Psoas muscle (tissue), 8 donors: Measurements from ENCODE around the gene DCAF4. TPM values are rescaled to one million over a fixed set of nuclear protein-coding genes. Genes with fewer than 3 reads are reported as not detected.

Experiments
- ATAC-seq, 4 donors: fragments of 200-7000 bp; cut with Tn5 transposase; one replicate each; pipeline ENCODE4 v1.9.1; 2020; ENCODE audit warnings: moderate library complexity in 3 of 4, mild to moderate bottlenecking in 2 of 4
- DNase-seq, 2 donors: peaks; one replicate each; pipeline ENCODE4 v3.0.0-alpha.2; 2020
- H3K27ac ChIP-seq: fragments of 200-600 bp; one replicate; pipeline ENCODE4 v1.8.0; 2022
- H3K27me3 ChIP-seq, 3 donors: fragments of 200-600 bp in 1 of 3; one replicate each; pipeline versions ENCODE4 v1.6.1 to v1.8.0; 2013 to 2022; ENCODE audit warnings: low read length in 2 of 3, mild to moderate bottlenecking in 2 of 3, moderate library complexity in 1 of 3; ENCODE audit not compliant: insufficient read depth in 3 of 3
- H3K36me3 ChIP-seq, 2 donors: fragments of 200-600 bp in 1 of 2; one replicate each; pipeline versions ENCODE4 v1.6.1 to v1.8.0; 2013 to 2022; ENCODE audit warnings: low read depth in 1 of 2, mild to moderate bottlenecking in 1 of 2, moderate library complexity in 1 of 2; ENCODE audit not compliant: insufficient read depth in 1 of 2
- H3K4me1 ChIP-seq: fragments of 200-600 bp; one replicate; pipeline ENCODE4 v1.8.0; 2022
- H3K4me3 ChIP-seq: fragments of 200-600 bp; one replicate; pipeline ENCODE4 v1.8.0; 2022; ENCODE audit warnings: mild to moderate bottlenecking
- H3K9me3 ChIP-seq: fragments of 200-600 bp; one replicate; pipeline ENCODE4 v1.8.0; 2022
- CTCF ChIP-seq: fragments of 200-600 bp; IDR thresholded peaks from one replicate; pipeline ENCODE4 v1.8.0; 2022; ENCODE audit warnings: antibody characterized with exemption
- WGBS, 3 donors: extraction: QIAGEN DNeasy Blood & Tissue Kit; methylation state at CpG; one replicate each; pipeline versions ENCODE4 v1.1.6 to v1.1.7; 2013; 5-methylcytosine and 5-hydroxymethylcytosine counted together
- intact Hi-C, 2 donors: fragments of 100-400 bp; cut with DNase I; formaldehyde crosslinking; loops; one replicate each; pipeline versions ENCODE4 v1.11.0 to v1.14.2; 2022
- polyA plus RNA-seq, 3 donors: library from polyadenylated mRNA; stranded (reverse); fragments of 200-250 nt; gene quantifications; one replicate each; pipeline ENCODE4 v1.2.3, GENCODE V29; 2013
- total RNA-seq, 4 donors: library from RNA; stranded (reverse); fragmentation: NEBNext Ultra II Directional in 2 of 4; extraction: Animal tissue kit (Norgen Biotek cat#: 25700) in 2 of 4; gene quantifications; one replicate each; pipeline versions ENCODE4 v1.2.1 to v1.2.4, GENCODE V29; 2021 to 2023
- donor health status: healthy with polysubstance abuse.
- donor health status: DM: no; HTN: no; CAD: no; lungs with moderate emphysema.
- donor health status: Bipolar disorder and iron deficiency.
- donor health status: healthy.
- donor health status: DM: yes; HTN: yes; CAD: no.
- donor health status: DM: no; HTN: no; CAD: no.
- donor health status: DM: no; HTN: no; CAD: no.
- donor health status: DM: yes; HTN: yes; CAD: no.

DCAF4 gene
- total and polyA plus RNA-seq, 7 donors: 11.1 to 26.0 (median 18.1) TPM

- WGBS, 3 donors: 98 to 100% (median 100%) methylated on average over 2 of the region's 2 CpGs
- peaks cover 25% of the 10 kb centered on the region for H3K4me1 ChIP-seq
- no peaks in the 10 kb centered on the region for H3K36me3 ChIP-seq
- no peak overlapping the region for H3K27ac ChIP-seq
- H3K27me3 ChIP-seq: no peaks in the 10 kb centered on the region
- DNase-seq (no peak), ATAC-seq (no peak)
- TF ChIP-seq CTCF: no peak
- no peaks in the 10 kb centered on the region for H3K9me3 ChIP-seq
- intact Hi-C loops: no loop called here
- no peak overlapping the region for H3K4me3 ChIP-seq
Measured at GRCh38 chr14:72883109-72883508, 43.2 kb upstream of the DCAF4 start.

DNA sequence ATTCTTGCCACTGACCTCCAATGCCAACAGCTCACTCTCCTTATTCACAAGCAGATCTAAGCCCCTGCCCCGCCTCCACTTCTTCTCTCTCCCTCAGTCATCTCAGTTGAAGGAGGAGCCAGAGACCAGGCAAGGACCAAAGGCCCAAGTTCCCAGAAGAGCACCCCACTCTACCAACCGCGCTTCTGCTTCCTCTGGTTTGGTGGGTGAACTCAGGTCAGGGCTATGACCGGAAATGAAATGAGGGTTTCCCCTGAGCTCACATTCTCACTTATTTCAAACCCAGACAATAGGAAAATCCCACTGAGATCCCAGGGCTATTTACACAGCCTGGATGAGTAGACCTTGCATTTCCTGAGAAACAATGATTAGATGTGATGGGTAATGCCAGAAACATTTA lies 42.3 kb upstream of the DCAF4 start:
- Histone ChIP-seq H3K36me3 (no peaks in the 10 kb centered on the region), H3K4me1 (peaks cover 32% of the 10 kb centered on the region), H3K9me3 (no peaks in the 10 kb centered on the region), H3K4me3 (no peak overlapping the region), H3K27ac (no peak overlapping the region), H3K27me3 (no peaks in the 10 kb centered on the region)
- WGBS, 3 donors: 68 to 69% (median 68%) methylated on average over 4 of the region's 4 CpGs
- intact Hi-C loops: no loop called here
- ATAC-seq (peak in 1 of 4 donors; percentile 32), DNase-seq (no peak)
- TF ChIP-seq CTCF: no peak

DNA sequence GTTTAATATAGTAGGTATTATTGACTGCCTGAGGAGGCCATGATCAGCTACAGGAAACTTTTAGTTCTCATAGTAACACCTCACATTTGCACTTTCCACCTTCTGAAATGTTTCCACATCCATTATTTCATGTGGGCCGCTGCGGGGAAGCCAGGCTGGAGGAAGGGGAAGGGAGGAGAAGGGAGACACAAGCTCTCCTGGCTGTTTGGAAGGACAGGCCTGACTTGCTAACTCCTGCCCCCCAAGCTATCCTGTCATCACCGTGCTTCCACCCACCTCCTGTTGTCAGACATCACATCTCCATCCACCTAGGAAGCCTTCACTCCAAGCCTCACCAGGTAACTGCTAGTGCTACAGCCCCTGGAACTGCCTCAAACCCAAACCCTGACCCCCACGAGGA lies 41.9 kb upstream of the DCAF4 start:
- no peak overlapping the region for H3K27ac ChIP-seq
- DNase-seq (no peak), ATAC-seq (peak in 1 of 4 donors; percentile 15)
- H3K4me1 ChIP-seq: peaks cover 36% of the 10 kb centered on the region
- TF ChIP-seq CTCF: no peak
- no peak overlapping the region for H3K4me3 ChIP-seq
- intact Hi-C loops: no loop called here
- no peaks in the 10 kb centered on the region for H3K27me3 ChIP-seq
- no peaks in the 10 kb centered on the region for H3K36me3 ChIP-seq
- 60 to 77% (median 68%) methylated on average over 3 to 4 of the region's 4 CpGs for WGBS, 3 donors
- no peaks in the 10 kb centered on the region for H3K9me3 ChIP-seq

GRCh38 chr14:72887514-72887913 lies 38.8 kb upstream of the DCAF4 start:
- Histone ChIP-seq H3K27ac (no peak overlapping the region), H3K27me3 (peaks cover 0 to 7% (median 0%) of the 10 kb centered on the region in 3 donors), H3K4me1 (peaks cover 59% of the 10 kb centered on the region), H3K4me3 (no peak overlapping the region), H3K36me3 (no peaks in the 10 kb centered on the region), H3K9me3 (no peaks in the 10 kb centered on the region)
- no peak for DNase-seq
- intact Hi-C loops: no loop called here
- ATAC-seq: no peak
- no peak for TF ChIP-seq CTCF
- 89 to 95% (median 91%) methylated on average over 3 of the region's 3 CpGs for WGBS, 3 donors

- intact Hi-C loops: no loop called here
- DNase-seq (no peak), ATAC-seq (no peak)
- no peaks in the 10 kb centered on the region for H3K36me3 ChIP-seq
- no peak for TF ChIP-seq CTCF
- peaks cover 53% of the 10 kb centered on the region for H3K4me1 ChIP-seq
- H3K27me3 ChIP-seq: peaks cover 0 to 7% (median 0%) of the 10 kb centered on the region in 3 donors
- no peaks in the 10 kb centered on the region for H3K9me3 ChIP-seq
- 67 to 71% (median 70%) methylated on average over 2 of the region's 2 CpGs for WGBS, 3 donors
- H3K4me3 ChIP-seq: no peak overlapping the region
- peak overlapping the region; percentile 16 for H3K27ac ChIP-seq
Measured at GRCh38 chr14:72888192-72888591, 38.1 kb upstream of the DCAF4 start.
